Astrocyte (in vitro differentiated cells and primary cell): ENCODE measurements around the gene GID4. TPM values are rescaled to one million over a fixed set of nuclear protein-coding genes. Genes with fewer than 3 reads are reported as not detected.

Experiments
- DNase-seq: peaks from one replicate; pipeline ENCODE4 v3.0.0-alpha.2; 2010; ENCODE audit warnings: low read depth
- FAIRE-seq: peaks from 2 replicates; lab custom pipeline; 2011; peaks lifted over from hg19 to GRCh38; lab: Jason Lieb, UNC
- H2AFZ ChIP-seq: 2 replicates; pipeline ENCODE4 v1.6.0; 2012; ENCODE audit warnings: low read depth, low read length, inconsistent platforms
- H3K27ac ChIP-seq: 2 replicates; pipeline ENCODE4 v1.5.1; 2011; ENCODE audit warnings: low read depth, low read length, inconsistent platforms
- H3K27me3 ChIP-seq: 2 replicates; pipeline ENCODE4 v1.6.0; 2011; ENCODE audit warnings: low read length, inconsistent platforms; ENCODE audit not compliant: insufficient read depth
- H3K36me3 ChIP-seq: 2 replicates; pipeline ENCODE4 v1.5.1; 2011; ENCODE audit warnings: low read length, inconsistent platforms; ENCODE audit not compliant: insufficient read depth
- H3K4me1 ChIP-seq: 2 replicates; pipeline ENCODE4 v1.5.1; 2011; ENCODE audit warnings: low read length, inconsistent platforms; ENCODE audit not compliant: insufficient read depth
- H3K4me2 ChIP-seq: 2 replicates; pipeline ENCODE4 v1.6.0; 2012; ENCODE audit warnings: low read length, inconsistent platforms
- H3K4me3 ChIP-seq: 2 replicates; pipeline ENCODE4 v1.5.1; 2011; ENCODE audit warnings: low read depth, mild to moderate bottlenecking, low read length, inconsistent platforms; ENCODE audit not compliant: insufficient read depth
- H3K79me2 ChIP-seq: 2 replicates; pipeline ENCODE4 v1.6.0; 2012; ENCODE audit warnings: mild to moderate bottlenecking, low read length, inconsistent platforms; ENCODE audit not compliant: insufficient read depth
- H3K9ac ChIP-seq: 2 replicates; pipeline ENCODE4 v1.6.0; 2012; ENCODE audit warnings: mild to moderate bottlenecking, low read length, inconsistent platforms
- H3K9me3 ChIP-seq: 2 replicates; pipeline ENCODE4 v1.5.1; 2012; ENCODE audit warnings: low read depth, mild to moderate bottlenecking, low read length, inconsistent platforms; ENCODE audit not compliant: insufficient read depth
- H4K20me1 ChIP-seq: 2 replicates; pipeline ENCODE4 v1.6.0; 2012; ENCODE audit warnings: low read length, inconsistent platforms; ENCODE audit not compliant: insufficient read depth
- H3K27ac Mint-ChIP-seq: one replicate; pipeline ENCODE4 v1.8.0; 2021; ENCODE audit warnings: mild to moderate bottlenecking, mixed read lengths; ENCODE audit not compliant: unreplicated experiment
- H3K27me3 Mint-ChIP-seq: one replicate; pipeline ENCODE4 v1.8.0; 2021; ENCODE audit warnings: low read depth, mixed read lengths; ENCODE audit not compliant: unreplicated experiment
- H3K36me3 Mint-ChIP-seq: one replicate; pipeline ENCODE4 v1.8.0; 2021; ENCODE audit warnings: low read depth, mixed read lengths; ENCODE audit not compliant: unreplicated experiment
- H3K4me1 Mint-ChIP-seq: one replicate; pipeline ENCODE4 v1.8.0; 2021; ENCODE audit warnings: low read depth, mixed read lengths; ENCODE audit not compliant: unreplicated experiment
- H3K4me3 Mint-ChIP-seq: one replicate; pipeline ENCODE4 v1.8.0; 2021; ENCODE audit warnings: mild to moderate bottlenecking, moderate library complexity, mixed read lengths; ENCODE audit not compliant: unreplicated experiment
- H3K9me3 Mint-ChIP-seq: one replicate; pipeline ENCODE4 v1.8.0; 2021; ENCODE audit warnings: mild to moderate bottlenecking, mixed read lengths; ENCODE audit not compliant: unreplicated experiment
- CTCF ChIP-seq: IDR thresholded peaks from 2 replicates; pipeline ENCODE4 v1.5.1; 2011; ENCODE audit warnings: low read depth, mild to moderate bottlenecking, inconsistent platforms, low read length, moderate library complexity; ENCODE audit not compliant: insufficient read depth
- EZH2 ChIP-seq: IDR thresholded peaks from 2 replicates; pipeline ENCODE4 v1.6.1; 2012; ENCODE audit warnings: mild to moderate bottlenecking, low read length, inconsistent platforms; ENCODE audit not compliant: insufficient read depth
- total RNA-seq: library from RNA; stranded (reverse); gene quantifications from 2 replicates; pipeline ENCODE4 v1.2.1, GENCODE V29; 2021

The GID4 gene
- total RNA-seq, 1 donor from 2014 or later: 9.9 TPM

GRCh38 chr17:18070861-18071340 lies 31.7 kb downstream of the GID4 start:
- Histone ChIP-seq H3K4me2 (peak overlapping the region; percentile 83), H3K4me3 (peak overlapping the region; percentile 22), H3K9ac (peak overlapping the region; percentile 26), H3K27me3 (peaks cover 2% of the 10 kb centered on the region), H4K20me1 (no peaks in the 10 kb centered on the region), H3K4me1 (peaks cover 4% of the 10 kb centered on the region), H3K79me2 (no peaks in the 10 kb centered on the region), H3K9me3 (no peaks in the 10 kb centered on the region), H3K27ac (no peak overlapping the region), H3K36me3 (no peaks in the 10 kb centered on the region), H2AFZ (peak overlapping the region; percentile 61)
- peaks cover 12% of the 10 kb centered on the region for H3K4me1 Mint-ChIP-seq
- FAIRE-seq (no peak), DNase-seq (peak; percentile 53)
- peaks cover 6% of the 10 kb centered on the region for H3K27me3 Mint-ChIP-seq
- H3K9me3 Mint-ChIP-seq: peaks cover 3% of the 10 kb centered on the region
- no peak overlapping the region for H3K4me3 Mint-ChIP-seq
- peaks cover 4% of the 10 kb centered on the region for H3K36me3 Mint-ChIP-seq
- no peak for TF ChIP-seq CTCF
- TF ChIP-seq EZH2: no peak
- H3K27ac Mint-ChIP-seq: peak overlapping the region; percentile 75

- Histone ChIP-seq H3K27me3 (peaks cover 2% of the 10 kb centered on the region), H3K4me3 (no peak overlapping the region), H3K9ac (no peak overlapping the region), H4K20me1 (no peaks in the 10 kb centered on the region), H3K27ac (no peak overlapping the region), H3K36me3 (no peaks in the 10 kb centered on the region), H3K79me2 (no peaks in the 10 kb centered on the region), H3K4me1 (peaks cover 4% of the 10 kb centered on the region), H3K4me2 (no peak overlapping the region), H2AFZ (no peak overlapping the region), H3K9me3 (no peaks in the 10 kb centered on the region)
- TF ChIP-seq CTCF: no peak
- no peak for TF ChIP-seq EZH2
- Mint-ChIP-seq H3K27me3 (peaks cover 7% of the 10 kb centered on the region), H3K36me3 (no peaks in the 10 kb centered on the region), H3K9me3 (peaks cover 3% of the 10 kb centered on the region), H3K27ac (no peak overlapping the region), H3K4me3 (no peak overlapping the region), H3K4me1 (peaks cover 8% of the 10 kb centered on the region)
- FAIRE-seq (no peak), DNase-seq (no peak)
Observed at GRCh38 chr17:18071751-18072150, 32.5 kb downstream of the GID4 start.

- FAIRE-seq: no peak
- Histone ChIP-seq H2AFZ (no peak overlapping the region), H3K9me3 (no peaks in the 10 kb centered on the region), H3K4me3 (no peak overlapping the region), H3K79me2 (no peaks in the 10 kb centered on the region), H3K9ac (no peak overlapping the region), H3K4me2 (no peak overlapping the region), H4K20me1 (no peaks in the 10 kb centered on the region), H3K27ac (no peak overlapping the region), H3K4me1 (peaks cover 4% of the 10 kb centered on the region), H3K36me3 (no peaks in the 10 kb centered on the region), H3K27me3 (peaks cover 5% of the 10 kb centered on the region)
- H3K27ac Mint-ChIP-seq: no peak overlapping the region
- no peak for DNase-seq
- peaks cover 4% of the 10 kb centered on the region for H3K4me1 Mint-ChIP-seq
- no peaks in the 10 kb centered on the region for H3K36me3 Mint-ChIP-seq
- peaks cover 3% of the 10 kb centered on the region for H3K9me3 Mint-ChIP-seq
- no peak for TF ChIP-seq EZH2
- no peak for TF ChIP-seq CTCF
- no peak overlapping the region for H3K4me3 Mint-ChIP-seq
- peaks cover 12% of the 10 kb centered on the region for H3K27me3 Mint-ChIP-seq
Observed at GRCh38 chr17:18074566-18075272, 35.5 kb downstream of the GID4 start.
